WERI-Rb-1 (cell line): ENCODE data around the gene SLC12A8.

Source experiments
- DNase-seq: peaks from one replicate; pipeline ENCODE4 v3.0.0-alpha.2; 2020
- H3K27ac ChIP-seq: fragments of 250-450 bp; sonication (Bioruptor Pico); 2 replicates; pipeline ENCODE4 v1.5.1; 2020; ENCODE audit warnings: mild to moderate bottlenecking, moderate library complexity
- H3K27me3 ChIP-seq: fragments of 250-450 bp; sonication (Bioruptor Pico); 2 replicates; pipeline ENCODE4 v1.5.1; 2021; ENCODE audit warnings: mild to moderate bottlenecking, low read depth, moderate library complexity; ENCODE audit not compliant: insufficient read depth, severe bottlenecking
- H3K36me3 ChIP-seq: fragments of 250-450 bp; sonication (Bioruptor Pico); 2 replicates; pipeline ENCODE4 v1.5.1; 2020; ENCODE audit warnings: mild to moderate bottlenecking, moderate library complexity
- H3K4me3 ChIP-seq: 2 replicates; pipeline ENCODE4 v1.5.1; 2011; ENCODE audit warnings: low read depth, mild to moderate bottlenecking, control low read depth, low read length
- H3K9me3 ChIP-seq: fragments of 250-450 bp; sonication (Bioruptor Pico); 2 replicates; pipeline ENCODE4 v1.5.1; 2021; ENCODE audit warnings: mild to moderate bottlenecking, moderate library complexity; ENCODE audit not compliant: severe bottlenecking
- TF ChIP-seq, protein P1 (sequence below): IDR thresholded peaks from 2 replicates; pipeline ENCODE4 v1.5.1; 2011; ENCODE audit warnings: low read depth, mild to moderate bottlenecking, control low read depth, inconsistent platforms, low read length

Gene SLC12A8, protein sequence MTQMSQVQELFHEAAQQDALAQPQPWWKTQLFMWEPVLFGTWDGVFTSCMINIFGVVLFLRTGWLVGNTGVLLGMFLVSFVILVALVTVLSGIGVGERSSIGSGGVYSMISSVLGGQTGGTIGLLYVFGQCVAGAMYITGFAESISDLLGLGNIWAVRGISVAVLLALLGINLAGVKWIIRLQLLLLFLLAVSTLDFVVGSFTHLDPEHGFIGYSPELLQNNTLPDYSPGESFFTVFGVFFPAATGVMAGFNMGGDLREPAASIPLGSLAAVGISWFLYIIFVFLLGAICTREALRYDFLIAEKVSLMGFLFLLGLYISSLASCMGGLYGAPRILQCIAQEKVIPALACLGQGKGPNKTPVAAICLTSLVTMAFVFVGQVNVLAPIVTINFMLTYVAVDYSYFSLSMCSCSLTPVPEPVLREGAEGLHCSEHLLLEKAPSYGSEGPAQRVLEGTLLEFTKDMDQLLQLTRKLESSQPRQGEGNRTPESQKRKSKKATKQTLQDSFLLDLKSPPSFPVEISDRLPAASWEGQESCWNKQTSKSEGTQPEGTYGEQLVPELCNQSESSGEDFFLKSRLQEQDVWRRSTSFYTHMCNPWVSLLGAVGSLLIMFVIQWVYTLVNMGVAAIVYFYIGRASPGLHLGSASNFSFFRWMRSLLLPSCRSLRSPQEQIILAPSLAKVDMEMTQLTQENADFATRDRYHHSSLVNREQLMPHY

DNA sequence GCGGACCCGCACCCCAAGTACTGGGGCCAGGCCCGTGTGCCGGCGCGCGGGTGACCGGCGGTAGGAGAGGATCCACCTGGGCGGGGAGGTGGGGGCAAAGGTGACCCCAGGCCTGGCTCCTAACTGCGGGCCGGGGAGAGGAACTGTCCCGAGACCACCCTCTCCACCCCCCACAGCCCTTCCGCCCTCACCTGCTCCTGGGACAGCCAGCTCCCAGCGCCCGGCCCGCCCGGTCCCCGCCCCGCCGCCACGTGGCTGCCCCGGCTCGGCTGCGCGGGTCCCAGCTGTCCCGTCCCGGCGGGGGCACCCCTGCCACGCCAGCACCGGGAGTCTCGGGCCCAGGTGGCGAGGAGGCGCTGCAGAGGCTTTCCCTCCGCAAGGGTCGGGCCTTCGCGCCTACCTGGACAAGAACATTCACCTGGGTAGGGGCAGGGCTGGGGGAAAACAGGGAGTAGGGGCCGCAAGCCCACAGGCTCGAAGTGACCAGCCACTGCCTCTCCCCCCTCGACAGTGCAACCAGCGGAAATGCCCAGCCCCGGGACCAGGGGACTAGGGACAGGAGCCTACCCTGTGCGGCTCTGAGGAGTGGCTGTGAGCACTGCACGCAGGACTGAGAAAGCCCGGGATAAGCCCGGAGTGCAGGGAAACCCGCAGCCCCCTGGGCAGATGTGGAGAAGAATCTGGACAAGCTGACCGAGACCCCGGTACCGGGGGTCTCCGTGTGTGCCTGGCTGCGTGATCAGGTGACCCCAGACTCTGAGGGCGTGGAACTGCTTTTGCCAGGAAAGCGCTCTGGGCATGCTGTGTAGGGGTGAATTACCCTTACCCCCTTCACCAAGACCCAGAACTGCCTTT is at the start of gene SLC12A8:
TSS of gene SLC12A8 (minus strand) at position 240 of the 855 bp plus-strand sequence. CDS start 1,399 bp downstream, outside the sequence.
- TF ChIP-seq, protein P1, sequence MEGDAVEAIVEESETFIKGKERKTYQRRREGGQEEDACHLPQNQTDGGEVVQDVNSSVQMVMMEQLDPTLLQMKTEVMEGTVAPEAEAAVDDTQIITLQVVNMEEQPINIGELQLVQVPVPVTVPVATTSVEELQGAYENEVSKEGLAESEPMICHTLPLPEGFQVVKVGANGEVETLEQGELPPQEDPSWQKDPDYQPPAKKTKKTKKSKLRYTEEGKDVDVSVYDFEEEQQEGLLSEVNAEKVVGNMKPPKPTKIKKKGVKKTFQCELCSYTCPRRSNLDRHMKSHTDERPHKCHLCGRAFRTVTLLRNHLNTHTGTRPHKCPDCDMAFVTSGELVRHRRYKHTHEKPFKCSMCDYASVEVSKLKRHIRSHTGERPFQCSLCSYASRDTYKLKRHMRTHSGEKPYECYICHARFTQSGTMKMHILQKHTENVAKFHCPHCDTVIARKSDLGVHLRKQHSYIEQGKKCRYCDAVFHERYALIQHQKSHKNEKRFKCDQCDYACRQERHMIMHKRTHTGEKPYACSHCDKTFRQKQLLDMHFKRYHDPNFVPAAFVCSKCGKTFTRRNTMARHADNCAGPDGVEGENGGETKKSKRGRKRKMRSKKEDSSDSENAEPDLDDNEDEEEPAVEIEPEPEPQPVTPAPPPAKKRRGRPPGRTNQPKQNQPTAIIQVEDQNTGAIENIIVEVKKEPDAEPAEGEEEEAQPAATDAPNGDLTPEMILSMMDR = no peak
- Histone ChIP-seq H3K36me3 (no peaks in the 10 kb centered on the region; the same call in 1 of the 2 replicates), H3K4me3 (peak within 1 kb of the TSS; percentile 82), H3K9me3 (no peaks in the 10 kb centered on the region), H3K27me3 (no peaks in the 10 kb centered on the region), H3K27ac (peak within 1 kb of the TSS; percentile 93)
- peak; percentile 43 for DNase-seq

DNA sequence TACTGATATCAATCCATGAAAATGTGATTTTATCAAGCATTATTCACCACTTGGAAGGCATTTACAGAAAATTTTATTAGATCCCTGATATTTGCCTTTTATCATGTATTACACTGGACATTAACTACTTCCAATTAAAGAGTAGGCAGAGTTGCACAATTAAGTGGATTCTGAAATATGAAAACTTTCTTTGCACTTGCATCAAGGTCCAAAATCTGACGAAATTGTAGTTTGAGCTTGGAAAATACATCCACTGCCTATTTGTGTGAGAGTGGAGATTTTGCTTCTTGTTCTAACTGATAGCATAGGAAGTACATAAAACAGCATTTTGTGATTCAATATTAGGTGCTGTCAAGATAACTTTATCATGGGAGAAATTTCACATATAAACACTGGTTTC is 49.6 kb upstream of the SLC12A8 start:
- no peak overlapping the region for H3K27ac ChIP-seq
- H3K4me3 ChIP-seq = no peak overlapping the region
- no peaks in the 10 kb centered on the region for H3K36me3 ChIP-seq
- no peak for DNase-seq
- TF ChIP-seq, protein P1 = no peak
- no peaks in the 10 kb centered on the region for H3K27me3 ChIP-seq
- no peaks in the 10 kb centered on the region for H3K9me3 ChIP-seq

DNA sequence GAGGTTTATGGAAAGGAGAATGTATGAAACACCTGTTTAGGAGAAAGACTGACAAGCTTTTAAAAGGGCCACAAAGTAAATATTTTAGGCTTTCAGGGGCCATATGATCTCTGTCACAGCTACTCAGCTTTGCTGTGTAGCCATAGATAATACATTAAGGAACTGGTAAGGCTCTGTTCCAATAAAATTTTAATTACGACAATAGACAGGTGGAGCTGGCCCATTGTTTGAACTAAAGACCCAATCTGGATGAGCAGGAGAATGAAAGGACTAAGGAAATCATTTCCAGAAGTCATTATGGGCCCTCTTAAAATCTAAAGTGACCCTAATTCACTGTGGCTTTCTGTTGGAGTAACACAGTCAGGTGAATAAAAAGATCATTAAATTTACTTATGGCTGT is 48.5 kb upstream of the SLC12A8 start:
- Histone ChIP-seq H3K36me3 (no peaks in the 10 kb centered on the region), H3K27ac (no peak overlapping the region), H3K27me3 (no peaks in the 10 kb centered on the region), H3K9me3 (peaks cover 2% of the 10 kb centered on the region), H3K4me3 (no peak overlapping the region)
- TF ChIP-seq, protein P1 = no peak
- DNase-seq = no peak

DNA sequence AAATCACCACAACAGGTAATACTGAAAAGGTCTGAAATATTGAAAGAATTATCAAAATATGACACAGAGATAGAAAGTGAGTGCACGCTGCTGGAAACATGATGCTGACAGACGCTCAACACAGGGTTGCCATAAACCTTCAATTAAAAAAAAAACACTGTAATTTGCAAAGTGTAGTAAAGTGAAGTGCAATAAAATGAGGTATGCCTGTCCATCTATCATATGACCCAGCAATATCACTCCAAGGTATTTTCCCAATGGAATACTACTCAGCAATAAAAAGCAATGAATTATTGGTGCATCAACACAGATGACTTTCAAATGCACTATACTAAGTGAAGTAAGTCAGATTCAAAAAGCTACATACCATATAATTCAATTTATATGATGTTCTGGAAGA is 47.6 kb upstream of the SLC12A8 start:
- H3K27ac ChIP-seq = no peak overlapping the region
- H3K27me3 ChIP-seq = no peaks in the 10 kb centered on the region
- no peaks in the 10 kb centered on the region for H3K36me3 ChIP-seq
- H3K9me3 ChIP-seq = peaks cover 2% of the 10 kb centered on the region
- TF ChIP-seq, protein P1 = no peak
- no peak overlapping the region for H3K4me3 ChIP-seq
- no peak for DNase-seq

DNA sequence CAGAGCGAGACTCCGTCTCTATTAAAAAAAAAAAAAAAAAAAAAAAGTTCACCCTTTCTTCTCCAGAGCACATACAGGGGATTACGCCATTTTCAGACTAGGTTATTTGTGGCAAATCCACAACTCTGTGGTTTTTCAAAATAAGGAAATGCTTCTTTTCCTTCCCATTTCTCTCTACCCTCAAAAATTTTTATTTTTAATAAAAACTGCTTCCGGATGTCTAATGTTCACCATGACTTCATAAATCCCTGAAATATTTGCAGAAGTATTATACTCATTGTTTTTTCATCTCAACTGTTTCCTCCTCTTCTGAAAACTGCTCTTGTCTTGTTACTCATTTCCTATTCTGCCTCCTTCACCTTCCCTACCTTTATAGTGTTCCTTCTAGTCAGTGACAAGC is 45.0 kb upstream of the SLC12A8 start:
- no peak for DNase-seq
- Histone ChIP-seq H3K27me3 (no peaks in the 10 kb centered on the region), H3K9me3 (peaks cover 2% of the 10 kb centered on the region), H3K36me3 (no peaks in the 10 kb centered on the region), H3K27ac (no peak overlapping the region), H3K4me3 (no peak overlapping the region)
- TF ChIP-seq, protein P1 = no peak
